OCI-LY7 (cell line): ENCODE results near the gene USP35.

Experiments
- EZH2phosphoT487 ChIP-seq: fragments of 200-600 bp; sonication (generic); IDR thresholded peaks from 2 replicates; pipeline ENCODE4 v1.6.1; 2018; ENCODE audit warnings: low read depth, borderline replicate concordance, mild to moderate bottlenecking, mixed run types, antibody characterized with exemption, low read length, moderate library complexity, mixed read lengths
- TF ChIP-seq, protein P1 (sequence below): fragments of 200-600 bp; sonication (generic); conservative IDR thresholded peaks from 2 replicates; pipeline ENCODE4 v1.5.1; 2014; ENCODE audit warnings: mild to moderate bottlenecking, antibody characterized with exemption, low read length, moderate library complexity, mixed read lengths

DNA sequence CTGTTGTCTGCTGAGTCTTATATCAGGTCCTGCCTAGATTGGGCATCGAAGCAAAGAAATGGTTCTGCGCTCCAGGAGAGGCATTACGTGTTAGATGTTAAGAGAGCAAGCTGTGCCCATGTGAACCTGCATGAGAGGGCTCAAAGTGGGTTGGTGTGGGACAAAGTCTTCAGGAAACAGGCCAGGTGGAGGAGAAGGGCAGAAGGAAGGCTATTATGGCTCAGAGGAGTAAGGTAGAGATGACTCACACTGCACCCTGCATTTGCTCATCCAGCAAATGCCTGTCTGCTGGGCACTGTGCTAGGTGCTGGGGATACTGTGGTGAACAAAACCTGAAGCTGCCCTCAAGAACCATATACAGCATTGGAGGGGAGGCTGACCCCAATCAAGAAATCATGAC lies 5.8 kb downstream of the USP35 start:
- no peak for TF ChIP-seq EZH2phosphoT487
- TF ChIP-seq, protein P1, sequence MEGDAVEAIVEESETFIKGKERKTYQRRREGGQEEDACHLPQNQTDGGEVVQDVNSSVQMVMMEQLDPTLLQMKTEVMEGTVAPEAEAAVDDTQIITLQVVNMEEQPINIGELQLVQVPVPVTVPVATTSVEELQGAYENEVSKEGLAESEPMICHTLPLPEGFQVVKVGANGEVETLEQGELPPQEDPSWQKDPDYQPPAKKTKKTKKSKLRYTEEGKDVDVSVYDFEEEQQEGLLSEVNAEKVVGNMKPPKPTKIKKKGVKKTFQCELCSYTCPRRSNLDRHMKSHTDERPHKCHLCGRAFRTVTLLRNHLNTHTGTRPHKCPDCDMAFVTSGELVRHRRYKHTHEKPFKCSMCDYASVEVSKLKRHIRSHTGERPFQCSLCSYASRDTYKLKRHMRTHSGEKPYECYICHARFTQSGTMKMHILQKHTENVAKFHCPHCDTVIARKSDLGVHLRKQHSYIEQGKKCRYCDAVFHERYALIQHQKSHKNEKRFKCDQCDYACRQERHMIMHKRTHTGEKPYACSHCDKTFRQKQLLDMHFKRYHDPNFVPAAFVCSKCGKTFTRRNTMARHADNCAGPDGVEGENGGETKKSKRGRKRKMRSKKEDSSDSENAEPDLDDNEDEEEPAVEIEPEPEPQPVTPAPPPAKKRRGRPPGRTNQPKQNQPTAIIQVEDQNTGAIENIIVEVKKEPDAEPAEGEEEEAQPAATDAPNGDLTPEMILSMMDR = no peak
